ENCODE measurements around the gene SNAP47.

SNAP47 gene

GRCh38 chr1:227796359-227796915, 61.2 kb downstream of the SNAP47 start:
- Histone ChIP-seq H3K27ac (ENCODE audit: low read depth, low read length) (no peak overlapping the region), H3K9ac (ENCODE audit: low read depth, low read length) (no peak overlapping the region), H3K27me3 (ENCODE audit: control insufficient read depth, insufficient read depth, low read length) (no peaks in the 10 kb centered on the region; the same call in 1 of the 2 replicates), H3K4me3 (ENCODE audit: low read depth, low read length) (no peak overlapping the region), H3K36me3 (ENCODE audit: control insufficient read depth, insufficient read depth, low read length) (no peaks in the 10 kb centered on the region), H3K9me3 (ENCODE audit: control insufficient read depth, insufficient read depth, low read length) (no peaks in the 10 kb centered on the region), H3K4me1 (ENCODE audit: control insufficient read depth, insufficient read depth, low read length) (peaks cover 15% of the 10 kb centered on the region)

- H3K9ac ChIP-seq (ENCODE audit: low read depth, low read length) = no peak overlapping the region
- no peaks in the 10 kb centered on the region for H3K9me3 ChIP-seq (ENCODE audit: control insufficient read depth, insufficient read depth, low read length)
- H3K36me3 ChIP-seq (ENCODE audit: control insufficient read depth, insufficient read depth, low read length) = no peaks in the 10 kb centered on the region
These were observed 61.9 kb downstream of the SNAP47 start for GRCh38 chr1:227797144-227797543.

GRCh38 chr1:227797625-227798024, 62.4 kb downstream of the SNAP47 start:
- Histone ChIP-seq H3K4me3 (ENCODE audit: low read depth, low read length) (no peak overlapping the region), H3K9ac (ENCODE audit: low read depth, low read length) (no peak overlapping the region), H3K27me3 (ENCODE audit: control insufficient read depth, insufficient read depth, low read length) (no peaks in the 10 kb centered on the region; the same call in 1 of the 2 replicates), H3K36me3 (ENCODE audit: control insufficient read depth, insufficient read depth, low read length) (no peaks in the 10 kb centered on the region), H3K4me1 (ENCODE audit: control insufficient read depth, insufficient read depth, low read length) (peaks cover 15% of the 10 kb centered on the region), H3K27ac (ENCODE audit: low read depth, low read length) (no peak overlapping the region), H3K9me3 (ENCODE audit: control insufficient read depth, insufficient read depth, low read length) (no peaks in the 10 kb centered on the region)

More at GRCh38 chr1:227797144-227797543, 61.9 kb downstream of the SNAP47 start:
- Histone ChIP-seq H3K4me1 (ENCODE audit: control insufficient read depth, insufficient read depth, low read length) (peaks cover 15% of the 10 kb centered on the region), H3K4me3 (ENCODE audit: low read depth, low read length) (no peak overlapping the region), H3K27me3 (ENCODE audit: control insufficient read depth, insufficient read depth, low read length) (no peaks in the 10 kb centered on the region; the same call in 1 of the 2 replicates), H3K27ac (ENCODE audit: low read depth, low read length) (no peak overlapping the region)

GRCh38 chr1:227798078-227798802, 63.0 kb downstream of the SNAP47 start:
- Histone ChIP-seq H3K9me3 (ENCODE audit: control insufficient read depth, insufficient read depth, low read length) (no peaks in the 10 kb centered on the region), H3K4me1 (ENCODE audit: control insufficient read depth, insufficient read depth, low read length) (peaks cover 15% of the 10 kb centered on the region), H3K36me3 (ENCODE audit: control insufficient read depth, insufficient read depth, low read length) (no peaks in the 10 kb centered on the region), H3K4me3 (ENCODE audit: low read depth, low read length) (no peak overlapping the region), H3K27ac (ENCODE audit: low read depth, low read length) (no peak overlapping the region), H3K27me3 (ENCODE audit: control insufficient read depth, insufficient read depth, low read length) (no peaks in the 10 kb centered on the region; the same call in 1 of the 2 replicates), H3K9ac (ENCODE audit: low read depth, low read length) (no peak overlapping the region)

- no peaks in the 10 kb centered on the region for H3K9me3 ChIP-seq (ENCODE audit: control insufficient read depth, insufficient read depth, low read length)
- H3K27me3 ChIP-seq (ENCODE audit: control insufficient read depth, insufficient read depth, low read length) = no peaks in the 10 kb centered on the region; the same call in 1 of the 2 replicates
These were observed 64.5 kb downstream of the SNAP47 start for GRCh38 chr1:227799756-227800155.

GRCh38 chr1:227803933-227804332, 68.7 kb downstream of the SNAP47 start:
- Histone ChIP-seq H3K9ac (ENCODE audit: low read depth, low read length) (no peak overlapping the region), H3K9me3 (ENCODE audit: control insufficient read depth, insufficient read depth, low read length) (no peaks in the 10 kb centered on the region), H3K4me3 (ENCODE audit: low read depth, low read length) (no peak overlapping the region), H3K27me3 (ENCODE audit: control insufficient read depth, insufficient read depth, low read length) (no peaks in the 10 kb centered on the region), H3K27ac (ENCODE audit: low read depth, low read length) (no peak overlapping the region), H3K36me3 (ENCODE audit: control insufficient read depth, insufficient read depth, low read length) (no peaks in the 10 kb centered on the region), H3K4me1 (ENCODE audit: control insufficient read depth, insufficient read depth, low read length) (no peaks in the 10 kb centered on the region)

More at GRCh38 chr1:227799756-227800155, 64.5 kb downstream of the SNAP47 start:
- no peak overlapping the region for H3K9ac ChIP-seq (ENCODE audit: low read depth, low read length)
- H3K4me3 ChIP-seq (ENCODE audit: low read depth, low read length) = no peak overlapping the region
- no peak overlapping the region for H3K27ac ChIP-seq (ENCODE audit: low read depth, low read length)
- H3K36me3 ChIP-seq (ENCODE audit: control insufficient read depth, insufficient read depth, low read length) = no peaks in the 10 kb centered on the region
- peaks cover 1% of the 10 kb centered on the region; the same call in 1 of the 2 replicates for H3K4me1 ChIP-seq (ENCODE audit: control insufficient read depth, insufficient read depth, low read length)

- Histone ChIP-seq H3K4me1 (ENCODE audit: control insufficient read depth, insufficient read depth, low read length) (no peaks in the 10 kb centered on the region), H3K4me3 (ENCODE audit: low read depth, low read length) (no peak overlapping the region), H3K36me3 (ENCODE audit: control insufficient read depth, insufficient read depth, low read length) (no peaks in the 10 kb centered on the region), H3K27ac (ENCODE audit: low read depth, low read length) (no peak overlapping the region), H3K27me3 (ENCODE audit: control insufficient read depth, insufficient read depth, low read length) (no peaks in the 10 kb centered on the region), H3K9me3 (ENCODE audit: control insufficient read depth, insufficient read depth, low read length) (no peaks in the 10 kb centered on the region), H3K9ac (ENCODE audit: low read depth, low read length) (no peak overlapping the region)
These were observed 70.5 kb downstream of the SNAP47 start for GRCh38 chr1:227805606-227806197.

- H3K27ac ChIP-seq (ENCODE audit: low read depth, low read length) = no peak overlapping the region
- H3K4me3 ChIP-seq (ENCODE audit: low read depth, low read length) = no peak overlapping the region
- H3K9ac ChIP-seq (ENCODE audit: low read depth, low read length) = no peak overlapping the region
- H3K4me1 ChIP-seq (ENCODE audit: control insufficient read depth, insufficient read depth, low read length) = no peaks in the 10 kb centered on the region
- no peaks in the 10 kb centered on the region for H3K36me3 ChIP-seq (ENCODE audit: control insufficient read depth, insufficient read depth, low read length)
- H3K27me3 ChIP-seq (ENCODE audit: control insufficient read depth, insufficient read depth, low read length) = no peaks in the 10 kb centered on the region
- H3K9me3 ChIP-seq (ENCODE audit: control insufficient read depth, insufficient read depth, low read length) = peaks cover 16% of the 10 kb centered on the region
These were observed 73.3 kb downstream of the SNAP47 start for GRCh38 chr1:227808566-227808965.

- Histone ChIP-seq H3K36me3 (ENCODE audit: control insufficient read depth, insufficient read depth, low read length) (no peaks in the 10 kb centered on the region), H3K4me1 (ENCODE audit: control insufficient read depth, insufficient read depth, low read length) (no peaks in the 10 kb centered on the region), H3K4me3 (ENCODE audit: low read depth, low read length) (no peak overlapping the region), H3K27ac (ENCODE audit: low read depth, low read length) (no peak overlapping the region), H3K9ac (ENCODE audit: low read depth, low read length) (no peak overlapping the region), H3K9me3 (ENCODE audit: control insufficient read depth, insufficient read depth, low read length) (peaks cover 21% of the 10 kb centered on the region), H3K27me3 (ENCODE audit: control insufficient read depth, insufficient read depth, low read length) (no peaks in the 10 kb centered on the region)
These were observed 73.8 kb downstream of the SNAP47 start for GRCh38 chr1:227809026-227809425.

- Histone ChIP-seq H3K9ac (ENCODE audit: low read depth, low read length) (no peak overlapping the region), H3K4me1 (ENCODE audit: control insufficient read depth, insufficient read depth, low read length) (no peaks in the 10 kb centered on the region), H3K36me3 (ENCODE audit: control insufficient read depth, insufficient read depth, low read length) (no peaks in the 10 kb centered on the region), H3K27me3 (ENCODE audit: control insufficient read depth, insufficient read depth, low read length) (no peaks in the 10 kb centered on the region), H3K9me3 (ENCODE audit: control insufficient read depth, insufficient read depth, low read length) (peaks cover 47% of the 10 kb centered on the region), H3K27ac (ENCODE audit: low read depth, low read length) (no peak overlapping the region), H3K4me3 (ENCODE audit: low read depth, low read length) (no peak overlapping the region)
These were observed 78.7 kb downstream of the SNAP47 start for GRCh38 chr1:227813962-227814361.
